ENCODE data around the gene PDZRN3.

PDZRN3 gene

DNA sequence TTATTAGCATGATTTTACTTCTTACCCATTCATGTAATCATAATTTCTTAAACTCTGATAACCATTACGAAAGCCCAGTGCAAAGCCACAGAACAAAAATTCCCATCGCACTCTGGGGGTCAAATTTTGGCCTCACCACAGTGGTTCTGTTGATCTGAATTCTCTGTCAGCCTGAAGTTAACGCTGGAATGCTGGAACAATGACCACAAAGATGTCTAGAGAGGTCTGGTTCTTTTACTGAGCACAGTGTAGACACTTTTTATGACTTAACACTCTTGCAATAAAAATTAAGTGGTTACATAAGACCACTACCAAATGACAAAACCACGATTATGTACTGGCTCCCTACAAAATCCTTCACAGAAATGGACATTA, 94.7 kb downstream of the PDZRN3 start:
- Histone ChIP-seq H3K36me3 (no peaks in the 10 kb centered on the region), H3K27me3 (no peaks in the 10 kb centered on the region), H3K9me3 (no peaks in the 10 kb centered on the region), H3K4me3 (ENCODE audit: low read depth, low read length) (no peak overlapping the region), H3K4me1 (no peaks in the 10 kb centered on the region)
- DNase-seq: no peak
- TF ChIP-seq CTCF (IDR thresholded peaks at IDR 0.05; ENCODE audit: low read depth, low read length): no peak

- Histone ChIP-seq H3K9me3 (no peaks in the 10 kb centered on the region), H3K4me3 (ENCODE audit: low read depth, low read length) (no peak overlapping the region), H3K36me3 (no peaks in the 10 kb centered on the region), H3K4me1 (no peaks in the 10 kb centered on the region), H3K27me3 (no peaks in the 10 kb centered on the region)
- DNase-seq: no peak
- no peak for TF ChIP-seq CTCF (IDR thresholded peaks at IDR 0.05; ENCODE audit: low read depth, low read length)
Measured at GRCh38 chr3:73529308-73530021, 95.3 kb downstream of the PDZRN3 start.

DNA sequence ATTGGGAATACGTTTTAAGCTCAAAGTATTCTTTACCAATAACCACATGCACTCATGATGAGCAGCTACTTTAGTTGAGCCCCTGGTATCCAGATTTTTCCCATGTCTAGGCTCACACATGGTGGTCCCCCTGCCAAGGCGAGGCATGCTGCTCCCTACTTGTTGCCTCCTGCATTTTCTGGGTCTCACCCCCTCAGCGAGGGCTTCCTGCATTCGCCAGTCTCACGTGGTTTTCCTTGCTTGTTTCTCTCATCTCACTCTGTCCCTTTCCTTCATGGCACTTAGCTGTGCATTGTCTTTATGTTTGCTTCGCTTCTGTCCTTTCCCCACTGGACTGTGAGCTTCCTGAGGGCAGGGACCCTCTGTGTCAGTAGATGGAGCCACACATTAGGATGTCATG, 99.2 kb downstream of the PDZRN3 start:
- DNase-seq: no peak
- no peaks in the 10 kb centered on the region for H3K27me3 ChIP-seq
- no peaks in the 10 kb centered on the region for H3K4me1 ChIP-seq
- H3K4me3 ChIP-seq (ENCODE audit: low read depth, low read length): no peak overlapping the region
- H3K36me3 ChIP-seq: no peaks in the 10 kb centered on the region
- no peaks in the 10 kb centered on the region; the same call in 1 of the 2 replicates for H3K9me3 ChIP-seq
- TF ChIP-seq CTCF (IDR thresholded peaks at IDR 0.05; ENCODE audit: low read depth, low read length): no peak

DNA sequence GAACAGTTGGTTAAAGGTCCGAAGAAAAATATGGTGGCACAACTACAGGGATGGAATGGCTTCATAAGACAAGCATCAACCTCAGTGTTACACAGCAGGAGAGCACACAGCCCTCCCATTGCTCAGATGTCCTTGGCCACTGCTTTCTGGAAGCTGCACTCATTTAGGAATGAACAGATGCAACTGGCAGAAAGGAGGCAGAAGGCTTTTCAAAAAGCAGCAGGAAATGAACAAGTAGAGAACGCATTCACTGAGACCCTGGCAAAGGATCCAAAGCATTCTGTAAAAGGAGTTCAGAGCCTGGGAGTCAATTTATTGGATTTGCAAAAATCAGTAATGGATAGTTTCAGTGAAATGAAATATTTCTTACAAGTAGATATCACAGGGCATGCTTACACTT, 101.1 kb downstream of the PDZRN3 start:
- Histone ChIP-seq H3K9me3 (no peaks in the 10 kb centered on the region; the same call in 1 of the 2 replicates), H3K36me3 (no peaks in the 10 kb centered on the region), H3K27me3 (no peaks in the 10 kb centered on the region), H3K4me1 (no peaks in the 10 kb centered on the region), H3K4me3 (ENCODE audit: low read depth, low read length) (no peak overlapping the region)
- no peak for TF ChIP-seq CTCF (IDR thresholded peaks at IDR 0.05; ENCODE audit: low read depth, low read length)
- no peak for DNase-seq

DNA sequence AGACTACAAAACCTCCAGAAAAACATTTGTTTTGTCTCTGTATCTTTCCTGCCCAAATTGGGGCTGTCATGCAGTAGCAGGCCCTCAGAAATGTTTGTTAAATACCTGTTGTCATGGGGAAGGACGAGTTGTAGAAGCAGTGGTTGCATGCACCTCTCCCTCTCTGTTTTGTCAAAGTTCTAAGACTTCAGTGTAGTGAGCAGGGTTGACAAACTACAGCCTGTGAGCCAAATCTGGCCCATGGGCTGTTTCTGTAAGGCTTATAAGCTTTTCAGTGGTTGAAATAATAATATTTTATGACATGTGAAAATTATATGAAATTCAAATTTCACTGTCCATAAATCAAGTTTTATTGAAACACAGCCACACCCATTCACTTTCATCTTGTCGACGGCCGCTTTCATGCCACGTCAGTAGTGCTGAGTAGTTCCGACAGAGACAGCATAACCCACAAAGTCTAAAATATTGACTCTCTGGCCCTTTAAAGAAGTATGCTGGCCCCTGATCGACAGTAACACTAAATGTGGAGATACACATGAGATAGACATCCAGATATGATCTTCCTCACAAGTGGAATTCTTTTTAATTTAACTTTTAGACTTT, 102.9 kb downstream of the PDZRN3 start:
- TF ChIP-seq CTCF (IDR thresholded peaks at IDR 0.05; ENCODE audit: low read depth, low read length): no peak
- H3K9me3 ChIP-seq: no peaks in the 10 kb centered on the region; the same call in 1 of the 2 replicates

GRCh38 chr3:73520931-73521461, 103.7 kb downstream of the PDZRN3 start:
- Histone ChIP-seq H3K9me3 (no peaks in the 10 kb centered on the region; the same call in 1 of the 2 replicates), H3K4me1 (no peaks in the 10 kb centered on the region), H3K27me3 (no peaks in the 10 kb centered on the region), H3K36me3 (no peaks in the 10 kb centered on the region), H3K4me3 (ENCODE audit: low read depth, low read length) (no peak overlapping the region)
- TF ChIP-seq CTCF (IDR thresholded peaks at IDR 0.05; ENCODE audit: low read depth, low read length): no peak
- DNase-seq: no peak

More for the DNA sequence above, 102.9 kb downstream of the PDZRN3 start:
- Histone ChIP-seq H3K4me3 (ENCODE audit: low read depth, low read length) (no peak overlapping the region), H3K4me1 (no peaks in the 10 kb centered on the region), H3K36me3 (no peaks in the 10 kb centered on the region), H3K27me3 (no peaks in the 10 kb centered on the region)
- no peak for DNase-seq

Measured in BE2C (cell line).